Measurements from ENCODE around the gene ZNF564. TPM values are rescaled to one million over a fixed set of nuclear protein-coding genes. Genes with fewer than 3 reads are reported as not detected.

The ZNF564 gene
- total and polyA plus RNA-seq, 2 of the 13 experiments (the other 11 are each of a cell fraction or from before 2014, with no cell fraction given), result 2.3 to 11.1 TPM

GRCh38 chr19:12495002-12495802, 56.1 kb downstream of the ZNF564 start (continued):
- TF ChIP-seq, protein P1, sequence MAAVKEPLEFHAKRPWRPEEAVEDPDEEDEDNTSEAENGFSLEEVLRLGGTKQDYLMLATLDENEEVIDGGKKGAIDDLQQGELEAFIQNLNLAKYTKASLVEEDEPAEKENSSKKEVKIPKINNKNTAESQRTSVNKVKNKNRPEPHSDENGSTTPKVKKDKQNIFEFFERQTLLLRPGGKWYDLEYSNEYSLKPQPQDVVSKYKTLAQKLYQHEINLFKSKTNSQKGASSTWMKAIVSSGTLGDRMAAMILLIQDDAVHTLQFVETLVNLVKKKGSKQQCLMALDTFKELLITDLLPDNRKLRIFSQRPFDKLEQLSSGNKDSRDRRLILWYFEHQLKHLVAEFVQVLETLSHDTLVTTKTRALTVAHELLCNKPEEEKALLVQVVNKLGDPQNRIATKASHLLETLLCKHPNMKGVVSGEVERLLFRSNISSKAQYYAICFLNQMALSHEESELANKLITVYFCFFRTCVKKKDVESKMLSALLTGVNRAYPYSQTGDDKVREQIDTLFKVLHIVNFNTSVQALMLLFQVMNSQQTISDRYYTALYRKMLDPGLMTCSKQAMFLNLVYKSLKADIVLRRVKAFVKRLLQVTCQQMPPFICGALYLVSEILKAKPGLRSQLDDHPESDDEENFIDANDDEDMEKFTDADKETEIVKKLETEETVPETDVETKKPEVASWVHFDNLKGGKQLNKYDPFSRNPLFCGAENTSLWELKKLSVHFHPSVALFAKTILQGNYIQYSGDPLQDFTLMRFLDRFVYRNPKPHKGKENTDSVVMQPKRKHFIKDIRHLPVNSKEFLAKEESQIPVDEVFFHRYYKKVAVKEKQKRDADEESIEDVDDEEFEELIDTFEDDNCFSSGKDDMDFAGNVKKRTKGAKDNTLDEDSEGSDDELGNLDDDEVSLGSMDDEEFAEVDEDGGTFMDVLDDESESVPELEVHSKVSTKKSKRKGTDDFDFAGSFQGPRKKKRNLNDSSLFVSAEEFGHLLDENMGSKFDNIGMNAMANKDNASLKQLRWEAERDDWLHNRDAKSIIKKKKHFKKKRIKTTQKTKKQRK (IDR thresholded peaks at IDR 0.05; ENCODE audit: low read length), result no peak
- TF ChIP-seq ZNF644 (CRISPR knock-in tag; IDR thresholded peaks at IDR 0.05; ENCODE audit: low read depth), result no peak
- TF ChIP-seq GABPB1 (CRISPR knock-in tag; IDR thresholded peaks at IDR 0.05), result peak; percentile 91
- TF ChIP-seq ZNF30 (CRISPR knock-in tag; IDR thresholded peaks at IDR 0.05), result no peak
- TF ChIP-seq CTCF (CRISPR knock-in tag; IDR thresholded peaks at IDR 0.05), result peak; percentile 93
- TF ChIP-seq NFE2L1 (CRISPR knock-in tag; IDR thresholded peaks at IDR 0.05; ENCODE audit: borderline replicate concordance), result no peak
- TF ChIP-seq NAIF1 (CRISPR knock-in tag; IDR thresholded peaks at IDR 0.05; ENCODE audit: borderline replicate concordance), result no peak
- TF ChIP-seq ZNF7 (CRISPR knock-in tag; IDR thresholded peaks at IDR 0.05), result 0 out of 2 replicates have a peak, but pooled peaks have one; percentile 13
- 0 out of 2 replicates have a peak, but pooled peaks have one; percentile 49 for TF ChIP-seq ZNF230 (CRISPR knock-in tag; IDR thresholded peaks at IDR 0.05)
- TF ChIP-seq GATAD1 (CRISPR knock-in tag; IDR thresholded peaks at IDR 0.05), result peak; percentile 85
- TF ChIP-seq ZNF772 (CRISPR knock-in tag; IDR thresholded peaks at IDR 0.05), result peak; percentile 95
- TF ChIP-seq ZNF747 (CRISPR knock-in tag; IDR thresholded peaks at IDR 0.05; ENCODE audit: borderline replicate concordance), result peak; percentile 90
- peak; percentile 36; the same call in 1 of the 2 replicates for TF ChIP-seq PRDM15 (CRISPR knock-in tag; IDR thresholded peaks at IDR 0.05)
- no peak for TF ChIP-seq TEAD2 (CRISPR knock-in tag; IDR thresholded peaks at IDR 0.05)
- peak; percentile 76; the same call in 1 of the 2 replicates for TF ChIP-seq ZNF501 (CRISPR knock-in tag; IDR thresholded peaks at IDR 0.05)
- TF ChIP-seq, protein P2, sequence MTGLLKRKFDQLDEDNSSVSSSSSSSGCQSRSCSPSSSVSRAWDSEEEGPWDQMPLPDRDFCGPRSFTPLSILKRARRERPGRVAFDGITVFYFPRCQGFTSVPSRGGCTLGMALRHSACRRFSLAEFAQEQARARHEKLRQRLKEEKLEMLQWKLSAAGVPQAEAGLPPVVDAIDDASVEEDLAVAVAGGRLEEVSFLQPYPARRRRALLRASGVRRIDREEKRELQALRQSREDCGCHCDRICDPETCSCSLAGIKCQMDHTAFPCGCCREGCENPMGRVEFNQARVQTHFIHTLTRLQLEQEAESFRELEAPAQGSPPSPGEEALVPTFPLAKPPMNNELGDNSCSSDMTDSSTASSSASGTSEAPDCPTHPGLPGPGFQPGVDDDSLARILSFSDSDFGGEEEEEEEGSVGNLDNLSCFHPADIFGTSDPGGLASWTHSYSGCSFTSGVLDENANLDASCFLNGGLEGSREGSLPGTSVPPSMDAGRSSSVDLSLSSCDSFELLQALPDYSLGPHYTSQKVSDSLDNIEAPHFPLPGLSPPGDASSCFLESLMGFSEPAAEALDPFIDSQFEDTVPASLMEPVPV (CRISPR knock-in tag; IDR thresholded peaks at IDR 0.05), result peak; percentile 92
- TF ChIP-seq ZNF264 (CRISPR knock-in tag; IDR thresholded peaks at IDR 0.05), result peak; percentile 50; the same call in 1 of the 2 replicates
- TF ChIP-seq MXD3 (CRISPR knock-in tag; IDR thresholded peaks at IDR 0.05), result peak; percentile 68
